ENCODE measurements around the gene PRPF19.
A peak's percentile ranks its signal among the peaks of the same experiment; 100 is the strongest.

The PRPF19 gene

DNA sequence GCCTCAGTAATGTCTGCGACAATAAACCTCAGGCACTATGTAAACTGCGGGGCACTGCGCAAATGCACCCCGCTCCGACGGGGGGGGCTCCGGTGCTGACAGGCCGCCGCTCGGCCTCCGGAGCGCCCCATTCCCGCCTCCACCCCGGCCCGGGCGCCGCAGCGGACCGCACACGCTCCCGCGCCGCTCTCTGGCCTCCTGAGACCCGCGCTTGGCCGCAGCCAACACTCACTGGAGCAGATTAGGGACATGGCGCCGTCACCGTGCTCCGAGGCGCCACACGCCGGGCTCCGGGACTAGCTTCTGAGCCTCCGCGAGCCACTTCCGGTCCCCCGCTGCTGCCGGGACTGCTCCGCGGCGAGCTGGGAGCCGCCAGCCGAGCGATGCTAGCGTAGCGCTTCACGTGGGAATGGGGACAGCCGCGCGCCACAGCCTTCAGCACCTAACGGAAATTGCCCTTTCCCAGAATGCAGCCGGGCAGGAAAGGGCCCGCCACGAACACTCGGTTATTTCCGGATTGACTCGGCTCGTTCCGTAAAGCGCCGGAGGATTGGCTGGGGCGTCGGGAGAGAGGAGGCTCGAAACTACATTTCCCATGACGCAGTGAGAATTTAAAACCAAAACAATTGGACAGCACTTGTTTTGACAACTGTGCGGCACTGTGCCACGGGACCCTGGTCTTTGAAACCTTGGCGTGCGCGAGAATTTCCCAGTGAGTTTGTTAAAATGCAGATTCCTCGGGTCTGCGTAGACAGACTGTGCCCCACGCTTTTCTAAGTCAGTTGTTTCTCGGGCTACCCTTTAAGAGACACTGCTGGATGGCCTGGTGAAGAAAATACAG, at the start of gene PRPF19:
Gene PRPF19 (minus strand): TSS at position 454 of the 841 bp plus-strand sequence. CDS start 203 bp downstream, at position 251.
- in situ Hi-C loops (cut with MboI; ENCODE audit: low pct_unique_long_range_greater_than_20kb, low sequenced_read_pairs) = no loop called here

GRCh38 chr11:60955571-60955970, 49.2 kb upstream of the PRPF19 start:
- DNase-seq = peak; percentile 59
- in situ Hi-C loops (cut with MboI; ENCODE audit: low pct_unique_long_range_greater_than_20kb, low sequenced_read_pairs) = no loop called here

More for the DNA sequence above, at the start of gene PRPF19:
- peak; percentile 99 for DNase-seq

- in situ Hi-C loops (cut with MboI; ENCODE audit: low pct_unique_long_range_greater_than_20kb, low sequenced_read_pairs) = no loop called here
- DNase-seq = no peak
Observed at GRCh38 chr11:60954421-60954820, 48.0 kb upstream of the PRPF19 start.

GRCh38 chr11:60953781-60954180, 47.4 kb upstream of the PRPF19 start:
- DNase-seq = no peak
- in situ Hi-C loops (cut with MboI; ENCODE audit: low pct_unique_long_range_greater_than_20kb, low sequenced_read_pairs) = no loop called here

- in situ Hi-C loops (cut with MboI; ENCODE audit: low pct_unique_long_range_greater_than_20kb, low sequenced_read_pairs) = no loop called here
- DNase-seq = no peak
Observed at GRCh38 chr11:60952742-60953170, 46.4 kb upstream of the PRPF19 start.

DNA sequence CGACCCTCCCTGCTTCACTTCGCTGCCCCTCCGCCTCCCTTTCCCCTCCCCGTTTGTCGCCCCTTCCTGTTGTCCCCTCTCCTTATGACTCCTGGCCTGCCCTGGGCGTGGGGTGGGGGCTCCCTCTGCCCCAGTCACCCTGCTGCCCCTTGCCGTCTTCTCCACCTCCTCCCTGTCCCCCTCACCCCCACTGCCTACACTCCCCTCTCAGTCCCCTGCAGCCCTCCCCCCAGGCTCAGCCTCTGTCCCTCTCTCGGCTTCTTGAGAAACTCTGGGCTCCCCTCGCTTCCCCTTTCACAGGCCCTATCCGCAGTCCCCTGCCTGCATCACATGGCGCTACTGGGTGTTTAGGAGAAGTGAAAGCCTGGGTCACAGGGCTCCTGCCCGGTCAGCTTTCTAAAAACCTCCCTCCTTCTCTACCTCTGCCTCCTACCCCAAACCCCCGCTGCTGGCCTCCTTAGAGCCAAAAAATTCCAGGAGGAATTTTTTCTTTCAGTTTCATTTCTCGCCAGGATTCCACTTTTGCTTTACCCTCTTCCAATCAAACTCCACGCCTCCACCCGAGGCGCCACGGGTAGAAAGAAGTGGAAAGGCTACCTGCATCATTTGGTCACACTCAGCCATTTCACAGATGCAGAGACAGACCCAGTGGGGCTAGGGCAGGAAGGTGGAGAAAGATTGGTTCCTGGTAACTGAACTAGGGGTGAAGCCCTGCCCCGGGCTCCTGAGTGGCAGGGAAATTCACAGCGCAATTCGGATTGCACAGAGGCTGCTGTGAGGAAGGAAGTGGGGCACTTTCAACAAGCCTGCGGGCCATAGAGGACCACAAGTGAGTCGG, 45.7 kb upstream of the PRPF19 start, which contains the start of gene SLC15A3:
Gene SLC15A3 (minus strand): TSS at position 273 of the 838 bp plus-strand sequence. CDS start 625 bp downstream, outside the sequence.
- in situ Hi-C loops (cut with MboI; ENCODE audit: low pct_unique_long_range_greater_than_20kb, low sequenced_read_pairs) = no loop called here
- peak; percentile 75 for DNase-seq

DNA sequence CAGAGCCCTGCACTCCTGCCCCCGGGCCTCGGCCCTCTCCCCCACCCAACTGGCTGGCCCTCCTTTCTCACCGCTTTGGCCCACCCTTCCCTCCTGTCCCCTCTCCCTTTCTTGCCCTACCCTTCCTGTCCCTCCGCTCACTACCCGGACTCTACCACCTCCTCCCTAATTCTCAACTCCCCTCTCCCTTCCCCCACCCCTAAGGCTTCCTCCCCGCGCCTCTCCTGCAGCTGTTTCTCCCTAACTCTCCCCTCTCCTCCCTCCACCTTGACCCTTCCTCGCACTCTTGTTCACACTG, 45.2 kb upstream of the PRPF19 start:
- in situ Hi-C loops (cut with MboI; ENCODE audit: low pct_unique_long_range_greater_than_20kb, low sequenced_read_pairs) = no loop called here
- DNase-seq = no peak

- DNase-seq = no peak
- in situ Hi-C loops (cut with MboI; ENCODE audit: low pct_unique_long_range_greater_than_20kb, low sequenced_read_pairs) = no loop called here
Observed at GRCh38 chr11:60950933-60951605, 44.7 kb upstream of the PRPF19 start.

DNA sequence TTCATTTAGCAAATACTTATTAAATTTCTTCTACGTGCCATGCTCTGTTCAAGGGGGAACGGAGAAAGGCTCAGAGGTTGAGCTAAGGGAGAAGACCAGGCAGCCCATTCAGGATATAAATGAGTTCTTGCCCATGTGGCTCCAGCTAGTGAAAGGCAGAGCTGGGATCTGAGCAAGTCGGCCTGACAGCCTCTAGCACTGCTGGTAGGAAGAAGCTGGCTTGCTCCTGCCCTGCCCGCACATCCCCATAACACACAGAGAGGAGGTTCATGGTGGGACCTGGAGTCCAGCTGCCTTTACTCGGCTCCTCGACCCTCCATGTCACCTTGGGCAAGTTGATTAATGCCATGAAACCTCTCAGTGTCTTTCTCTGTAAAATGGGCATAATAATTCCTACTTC, 43.6 kb upstream of the PRPF19 start:
- in situ Hi-C loops (cut with MboI; ENCODE audit: low pct_unique_long_range_greater_than_20kb, low sequenced_read_pairs) = no loop called here
- no peak for DNase-seq

DNA sequence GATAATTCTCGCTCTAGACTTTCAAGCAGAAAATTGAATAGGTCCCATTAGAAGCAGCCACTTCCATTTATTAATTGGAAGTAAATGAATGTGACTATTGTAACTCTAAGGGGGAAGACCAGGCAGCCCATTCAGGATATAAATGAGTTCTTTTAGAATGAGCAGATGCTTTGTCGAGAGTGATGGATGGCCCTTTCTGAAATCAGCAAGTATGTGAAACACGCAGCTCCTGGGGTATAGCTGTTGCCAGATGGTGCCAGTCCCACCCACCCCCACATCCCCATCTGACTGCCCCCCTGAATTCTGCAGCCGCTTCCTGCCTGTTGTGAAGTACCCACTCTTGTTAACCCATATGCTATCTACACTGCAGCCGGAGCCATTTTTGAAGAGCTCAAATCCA, 41.9 kb upstream of the PRPF19 start:
- in situ Hi-C loops (cut with MboI; ENCODE audit: low pct_unique_long_range_greater_than_20kb, low sequenced_read_pairs) = no loop called here
- no peak for DNase-seq

DNA sequence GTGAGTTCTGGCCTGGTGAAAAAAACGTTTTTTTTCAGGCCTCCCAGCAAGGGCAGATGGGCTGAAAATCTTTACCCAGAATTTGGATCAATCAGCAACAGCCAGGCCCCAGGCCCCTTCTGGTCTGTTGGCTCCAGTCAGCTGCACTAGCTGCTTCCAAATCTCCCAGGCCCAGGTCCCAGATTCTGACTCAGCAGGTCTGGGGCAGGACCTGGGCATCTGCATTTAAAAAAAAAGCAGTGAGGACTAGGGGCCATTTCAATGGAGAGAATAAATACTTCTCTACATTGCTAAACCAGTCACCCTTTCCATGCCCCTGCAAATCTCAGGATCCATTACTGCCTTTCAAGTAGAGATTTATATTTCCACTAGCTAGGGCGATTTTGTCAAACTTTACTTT, 41.3 kb upstream of the PRPF19 start:
- in situ Hi-C loops (cut with MboI; ENCODE audit: low pct_unique_long_range_greater_than_20kb, low sequenced_read_pairs) = no loop called here
- no peak for DNase-seq

- in situ Hi-C loops (cut with MboI; ENCODE audit: low pct_unique_long_range_greater_than_20kb, low sequenced_read_pairs) = no loop called here
Observed at GRCh38 chr11:60946601-60947264, 40.3 kb upstream of the PRPF19 start.

DNA sequence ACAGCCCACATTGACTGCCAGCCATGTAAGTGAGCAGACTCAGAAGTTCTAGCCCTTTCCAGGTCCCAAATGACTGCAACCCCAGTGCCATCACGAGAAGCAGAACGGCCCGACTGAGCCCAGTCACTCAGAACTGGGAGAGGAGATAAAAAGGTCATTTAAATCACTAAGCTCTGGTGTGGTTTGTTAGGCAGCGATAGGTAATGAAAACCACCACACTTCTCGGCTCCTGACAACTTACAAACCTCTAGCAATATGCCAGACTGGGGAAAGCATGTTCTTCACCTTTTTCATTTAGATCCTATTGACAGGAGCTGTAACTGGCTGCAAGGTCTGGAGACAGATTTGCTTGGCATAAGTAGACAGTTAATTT, 38.9 kb upstream of the PRPF19 start:
- DNase-seq = no peak
- in situ Hi-C loops (cut with MboI; ENCODE audit: low pct_unique_long_range_greater_than_20kb, low sequenced_read_pairs) = no loop called here

More at GRCh38 chr11:60946601-60947264, 40.3 kb upstream of the PRPF19 start:
- no peak for DNase-seq

- peak; percentile 82 for DNase-seq
- in situ Hi-C loops (cut with MboI; ENCODE audit: low pct_unique_long_range_greater_than_20kb, low sequenced_read_pairs) = no loop called here
Observed at GRCh38 chr11:60944490-60945294, 38.3 kb upstream of the PRPF19 start.

- DNase-seq = no peak
- in situ Hi-C loops (cut with MboI; ENCODE audit: low pct_unique_long_range_greater_than_20kb, low sequenced_read_pairs) = no loop called here
Observed at GRCh38 chr11:60942970-60943565, 36.7 kb upstream of the PRPF19 start.

GRCh38 chr11:60942219-60942618, 35.8 kb upstream of the PRPF19 start:
- DNase-seq = no peak
- in situ Hi-C loops (cut with MboI; ENCODE audit: low pct_unique_long_range_greater_than_20kb, low sequenced_read_pairs) = no loop called here

DNA sequence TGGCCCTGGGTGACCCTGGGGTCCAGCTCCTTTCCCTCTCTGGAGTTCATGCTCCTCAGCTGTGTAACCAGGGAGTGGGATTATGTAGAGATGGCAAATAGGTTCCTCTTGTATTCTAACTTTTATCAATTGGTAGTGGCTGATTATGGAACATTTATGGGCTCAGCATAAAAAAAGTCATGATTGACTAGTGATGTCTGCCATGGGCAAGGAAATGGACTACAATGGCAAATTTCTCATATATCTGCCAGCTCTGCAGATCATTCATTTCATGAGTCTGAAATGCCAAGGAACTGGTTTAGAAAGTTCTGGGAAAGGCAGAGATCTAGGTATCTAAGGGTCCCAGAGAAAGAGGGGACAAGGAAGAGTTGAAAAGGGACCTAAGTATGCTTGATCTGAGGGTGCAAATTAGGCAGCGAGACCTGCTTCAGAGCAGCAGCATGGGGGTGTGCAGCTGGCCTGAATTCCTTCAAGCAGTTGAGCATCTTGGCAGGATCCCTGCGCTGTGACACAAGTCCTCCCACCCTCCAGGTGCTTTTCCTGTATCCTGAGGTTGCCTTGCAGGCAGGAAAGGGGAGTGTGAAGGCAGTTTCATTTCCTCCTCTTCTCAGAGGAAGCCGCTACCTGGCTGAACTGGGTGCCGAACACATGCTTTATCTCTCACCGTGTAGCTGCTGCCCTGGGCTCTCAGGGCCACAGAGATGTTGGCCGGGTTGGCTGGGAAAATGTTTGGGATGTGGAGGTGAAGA, 35.2 kb upstream of the PRPF19 start:
- no peak for DNase-seq
- in situ Hi-C loops (cut with MboI; ENCODE audit: low pct_unique_long_range_greater_than_20kb, low sequenced_read_pairs) = no loop called here
